GM19328 (cell line): Measurements from ENCODE around the gene TMEM221.
A peak's percentile ranks its signal among the peaks of the same experiment; 100 is the strongest.
"Not testable (repeated sequence)": the region's sequence is repeated elsewhere in the genome, so short reads cannot be mapped to it uniquely, and the experiment has no call there.

ENCODE experiments used
- ATAC-seq: cut with Tn5 transposase; IDR thresholded peaks from one replicate; pipeline ENCODE4 v1.9.1; 2021; ENCODE audit warnings: mild to moderate bottlenecking, moderate library complexity; ENCODE audit not compliant: unreplicated experiment

TMEM221 gene

DNA sequence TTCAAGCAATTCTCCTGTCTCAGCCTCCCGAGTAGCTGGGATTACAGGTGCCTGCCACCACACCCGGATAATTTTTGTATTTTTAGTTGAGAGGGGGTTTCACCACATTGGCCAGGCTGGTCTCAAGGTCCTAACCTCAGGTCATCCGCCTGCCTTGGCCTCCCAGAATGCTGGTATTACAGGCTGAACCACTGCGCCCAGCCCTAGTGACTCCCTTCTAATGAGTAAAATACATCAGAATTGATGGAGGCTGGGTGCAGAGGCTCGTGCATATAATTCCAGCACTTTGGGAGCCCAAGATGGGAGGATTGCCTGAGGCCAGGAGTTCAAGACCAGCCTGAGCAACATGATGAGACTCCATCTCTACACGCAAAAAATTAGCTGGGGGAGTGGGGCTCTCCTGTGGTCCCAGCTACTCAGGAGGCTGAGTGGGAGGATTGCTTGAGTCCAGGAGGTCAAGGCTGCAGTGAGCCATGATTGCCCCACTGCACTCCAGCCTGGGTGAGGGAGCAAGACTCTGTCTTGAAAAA, 26.6 kb upstream of the TMEM221 start:
- not testable (repeated sequence) for ATAC-seq

DNA sequence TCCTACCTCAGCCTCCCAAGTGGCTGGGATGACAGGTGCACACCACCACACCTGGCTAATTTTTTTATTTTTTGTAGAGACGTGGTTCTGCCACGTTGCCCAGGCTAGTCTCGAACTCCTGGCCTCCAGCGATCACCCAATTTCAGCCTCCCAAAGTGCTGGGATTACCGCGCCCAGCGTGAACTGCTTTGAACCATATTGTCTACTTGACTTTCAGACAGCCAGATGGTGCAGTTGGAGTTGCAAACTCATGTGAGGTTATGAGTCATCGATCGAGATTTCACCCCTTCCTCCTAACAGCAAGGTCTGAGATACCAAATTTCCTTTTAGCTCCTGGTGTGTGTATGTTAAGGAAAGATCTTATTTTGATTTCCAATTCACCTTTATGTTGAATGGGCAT, 24.6 kb upstream of the TMEM221 start:
- no peak for ATAC-seq

DNA sequence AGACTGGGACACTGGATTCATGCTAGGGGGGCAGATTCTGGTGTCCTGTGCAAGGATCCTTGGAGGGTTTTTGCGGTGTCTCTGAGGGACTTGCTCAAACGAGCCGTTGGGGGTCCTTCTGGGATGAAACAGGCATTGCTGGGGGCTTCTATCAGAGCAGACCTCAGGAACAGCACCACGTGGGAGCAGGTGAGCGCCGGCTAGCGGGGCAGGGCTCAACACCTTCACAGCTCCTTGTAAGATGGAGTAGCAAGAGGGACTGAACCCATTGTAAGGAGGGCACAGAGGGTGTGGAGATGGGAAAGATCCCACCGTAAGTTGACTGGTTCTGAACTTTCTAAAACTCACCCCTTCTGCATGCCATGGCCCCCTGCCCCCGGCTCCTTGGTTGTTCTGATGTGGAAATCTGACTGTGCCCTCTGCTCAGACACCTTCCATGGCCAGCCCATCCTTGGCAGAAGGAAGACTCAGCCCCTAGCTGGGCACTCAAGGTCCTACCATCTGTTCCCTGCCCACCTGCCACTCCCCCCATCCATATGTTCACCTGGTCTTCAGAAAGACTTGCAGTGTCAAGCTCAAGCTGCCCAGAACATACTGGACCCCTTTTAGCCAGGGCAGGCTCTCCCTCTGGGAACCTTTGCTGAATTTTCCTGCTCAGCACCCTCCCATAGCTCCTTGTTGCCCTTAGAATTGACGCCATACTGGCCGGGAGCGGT, 23.1 kb upstream of the TMEM221 start:
- ATAC-seq, result no peak

- peak; percentile 72 for ATAC-seq
Observed at GRCh38 chr19:17470068-17470841, 21.8 kb upstream of the TMEM221 start, which contains the start of gene SLC27A1. TSS of gene SLC27A1 (plus strand) at chr19:17470524. CDS start at chr19:17470541, 17 bp downstream.

GRCh38 chr19:17469481-17470067, 21.1 kb upstream of the TMEM221 start:
- peak; percentile 56 for ATAC-seq

DNA sequence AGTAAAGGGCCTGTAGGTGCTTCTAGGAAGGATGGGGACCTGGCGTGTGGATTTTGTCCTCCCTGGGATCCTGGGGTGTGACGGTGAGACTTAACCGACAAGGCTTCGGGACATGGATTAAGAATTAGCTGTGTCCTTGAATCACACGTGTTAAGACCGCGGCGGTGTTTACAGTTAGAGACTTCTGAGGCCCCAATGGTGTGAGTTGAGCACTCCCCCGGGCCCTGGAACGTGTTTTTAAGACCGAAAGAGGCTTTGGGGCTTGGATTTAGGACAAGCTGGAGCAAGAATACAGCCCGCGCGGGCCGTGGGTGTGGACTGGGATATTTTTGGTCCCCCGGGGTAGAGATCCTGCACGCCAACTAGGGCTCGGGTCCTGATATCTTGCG, 20.6 kb upstream of the TMEM221 start:
- no peak for ATAC-seq

DNA sequence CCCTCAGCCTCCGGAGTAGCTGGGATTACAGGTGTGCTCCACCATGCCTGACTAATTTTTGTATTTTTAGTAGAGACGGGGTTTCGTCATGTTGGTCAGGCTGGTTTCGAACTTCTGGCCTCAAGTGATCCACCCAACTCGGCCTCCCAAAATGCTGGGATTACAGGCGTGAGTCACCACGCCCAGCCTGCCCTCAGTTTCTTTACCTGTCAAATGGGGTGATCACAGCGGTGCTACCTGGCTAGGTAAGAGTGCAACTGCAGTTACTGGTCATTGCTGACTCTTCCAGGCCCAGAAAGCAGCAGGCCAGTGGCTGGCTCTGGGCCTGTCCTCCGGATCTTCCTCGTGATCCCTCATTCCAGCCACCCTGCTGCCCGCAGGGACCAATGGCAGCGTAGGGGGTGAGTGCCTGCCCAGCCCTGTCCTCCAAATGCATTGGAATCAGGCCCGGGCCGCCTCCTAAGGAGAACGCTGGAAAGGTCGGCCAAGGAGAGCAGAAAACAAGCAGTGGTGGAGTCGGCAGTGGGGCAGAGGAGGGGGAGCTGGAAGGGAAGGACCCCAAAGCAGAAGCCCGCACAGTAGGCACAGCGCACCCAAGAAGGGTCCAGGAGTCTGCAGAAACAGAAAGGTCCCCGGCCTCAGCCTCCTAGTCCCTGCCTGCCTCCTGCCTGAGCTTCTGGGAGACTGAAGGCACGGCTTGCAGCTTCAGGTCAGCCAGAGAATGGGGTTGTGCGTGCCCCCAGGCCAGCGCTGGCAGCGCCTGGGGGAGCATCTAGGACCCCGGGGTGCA, 20.0 kb upstream of the TMEM221 start:
- ATAC-seq, result no peak

DNA sequence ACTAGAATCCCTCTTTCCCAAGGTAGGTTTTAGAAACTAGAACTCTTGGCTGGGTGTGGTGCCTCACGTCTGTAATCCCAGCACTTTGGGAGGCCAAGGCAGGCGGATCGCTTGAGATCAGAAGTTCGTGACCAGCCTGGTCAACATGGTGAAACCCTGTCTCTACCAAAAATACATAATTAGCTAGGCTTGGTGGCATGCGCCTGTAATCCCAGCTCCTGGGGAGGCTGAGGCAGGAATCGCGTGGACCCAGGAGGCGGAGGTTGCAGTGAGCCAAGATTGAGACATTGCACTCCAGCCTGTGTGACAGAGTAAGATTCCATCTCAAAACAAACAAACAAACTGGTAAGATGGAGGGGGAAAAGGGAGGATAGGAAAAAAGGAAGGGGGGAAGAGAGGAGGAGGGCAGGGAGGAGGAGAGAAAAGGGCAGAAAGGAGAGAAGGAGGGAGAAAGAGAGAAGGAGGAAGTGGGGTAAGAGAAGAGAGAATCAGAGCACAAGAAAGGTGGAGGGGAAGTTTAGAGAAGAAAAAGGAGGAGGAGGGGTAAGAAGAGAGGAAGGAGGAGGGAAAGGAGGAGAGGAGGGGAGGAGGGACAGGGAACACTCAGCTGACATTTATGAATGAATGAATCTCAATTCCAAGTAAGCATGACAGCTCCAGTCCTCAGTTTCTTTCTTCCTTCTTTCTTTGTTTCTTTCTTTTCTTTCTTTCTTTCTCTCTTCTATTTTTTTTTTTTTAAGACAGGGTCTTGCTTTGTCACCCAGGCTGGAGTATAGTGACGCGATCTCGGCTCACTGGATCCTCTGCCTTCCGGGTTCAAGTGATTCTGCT, 19.2 kb upstream of the TMEM221 start:
- ATAC-seq, result no peak

GRCh38 chr19:17466487-17466850, 18.0 kb upstream of the TMEM221 start:
- ATAC-seq, result no peak

DNA sequence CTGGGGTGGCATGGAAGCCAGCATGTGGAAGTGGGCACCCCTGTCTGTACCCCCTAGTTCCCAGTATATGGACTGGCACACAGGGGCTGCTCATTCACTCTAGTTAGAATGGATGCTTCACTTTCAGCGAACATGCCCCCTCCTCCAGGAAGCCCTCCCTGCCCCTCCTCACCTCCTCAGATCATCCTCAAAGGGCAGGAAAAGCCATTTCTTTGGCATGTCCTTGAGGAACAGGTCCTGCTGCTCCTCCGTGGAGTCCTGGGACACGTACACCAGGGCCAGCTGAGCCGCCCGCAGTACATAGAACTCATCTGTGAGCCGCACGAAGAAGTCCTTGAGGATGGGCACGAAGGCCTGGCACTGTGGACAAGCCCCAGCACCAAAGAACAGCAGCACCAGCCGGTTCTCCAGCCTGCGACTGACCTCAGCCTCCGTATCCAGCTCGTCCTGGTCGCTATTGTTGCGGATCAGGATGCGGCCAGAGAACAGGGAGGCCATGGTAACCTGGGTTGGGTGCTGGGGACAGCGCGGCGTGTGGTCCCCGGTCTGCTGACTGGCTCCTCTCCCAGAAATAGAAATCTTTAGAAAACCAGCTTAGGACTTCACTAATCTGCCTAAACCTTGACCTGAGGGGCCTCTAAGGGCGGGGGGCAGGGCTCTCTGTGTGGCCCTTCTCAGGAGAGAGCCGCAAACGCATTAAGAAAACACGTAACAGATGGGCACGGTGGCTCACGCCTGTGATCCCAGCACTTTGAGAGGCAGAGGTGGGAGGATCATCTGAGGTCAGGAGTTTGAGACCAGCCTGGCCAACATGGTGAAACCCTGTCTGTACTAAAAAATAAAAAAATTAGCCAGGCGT, 12.1 kb upstream of the TMEM221 start, which contains the start of gene NXNL1:
Gene NXNL1 (minus strand): TSS at position 555 of the 859 bp plus-strand sequence. CDS start 57 bp downstream, at position 498.
- no peak for ATAC-seq

DNA sequence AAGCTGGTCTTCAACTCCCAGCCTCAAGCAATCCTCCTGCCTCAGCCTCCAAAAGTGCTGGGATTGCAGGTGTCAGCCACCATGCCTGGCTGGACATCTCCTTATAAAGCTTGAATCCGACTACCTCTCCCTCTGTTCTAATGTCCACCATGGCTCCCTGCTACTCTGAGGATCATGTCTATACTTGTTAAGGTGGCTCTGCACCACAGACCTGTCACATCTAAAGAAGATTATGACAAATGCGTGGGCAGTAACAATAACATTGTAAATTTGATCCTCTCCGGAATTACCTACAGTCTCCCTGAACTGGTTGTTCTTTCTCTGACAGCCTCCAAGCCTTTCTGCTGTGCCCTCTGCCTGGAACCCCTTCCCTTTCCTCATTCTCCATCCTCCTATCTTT, 10.5 kb upstream of the TMEM221 start:
- ATAC-seq, result no peak

GRCh38 chr19:17457616-17458015, 9.1 kb upstream of the TMEM221 start:
- ATAC-seq, result no peak

- no peak for ATAC-seq
Observed at GRCh38 chr19:17456127-17456526, 7.7 kb upstream of the TMEM221 start.

DNA sequence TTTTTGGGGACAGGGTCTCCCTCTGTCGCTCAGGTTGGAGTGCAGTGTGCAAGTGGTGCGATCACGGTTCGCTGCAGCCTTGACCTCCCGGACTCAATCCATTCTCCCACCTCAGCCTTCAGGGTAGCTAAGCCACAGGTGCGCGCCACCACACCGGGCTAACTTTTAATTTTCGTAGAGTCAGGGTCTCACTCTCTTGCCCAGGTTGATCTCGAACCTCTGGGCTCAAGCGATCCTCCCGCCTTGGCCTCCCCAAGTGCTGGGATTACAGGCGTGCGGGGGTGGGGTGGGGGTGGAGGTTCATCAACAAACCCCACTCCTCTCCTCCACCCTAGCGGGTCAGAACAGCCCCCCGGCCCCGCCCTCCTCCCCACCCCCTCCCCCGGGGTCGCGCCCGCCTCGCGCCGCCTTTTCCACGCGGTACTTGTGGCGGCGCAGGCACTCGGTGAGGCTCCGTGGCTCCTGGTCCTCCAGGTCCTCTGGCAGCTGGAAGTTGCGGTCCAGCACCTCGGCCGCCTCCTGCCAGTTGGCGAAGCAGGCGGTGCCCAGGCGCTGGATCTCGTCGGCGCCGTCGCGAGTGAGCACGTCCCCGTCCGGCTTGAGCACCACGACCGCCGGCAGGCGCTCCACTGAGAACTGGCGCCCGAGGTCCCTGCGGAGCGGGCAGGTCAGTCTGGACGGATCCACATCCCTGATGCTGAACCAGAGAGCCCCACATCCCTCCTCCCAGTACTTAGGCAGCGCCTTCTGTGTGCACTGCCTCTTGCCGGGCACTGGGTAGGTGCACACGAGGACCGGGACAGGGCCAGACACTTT, 7.0 kb upstream of the TMEM221 start:
- ATAC-seq, result no peak

GRCh38 chr19:17454576-17455071, 6.2 kb upstream of the TMEM221 start:
- ATAC-seq, result no peak

DNA sequence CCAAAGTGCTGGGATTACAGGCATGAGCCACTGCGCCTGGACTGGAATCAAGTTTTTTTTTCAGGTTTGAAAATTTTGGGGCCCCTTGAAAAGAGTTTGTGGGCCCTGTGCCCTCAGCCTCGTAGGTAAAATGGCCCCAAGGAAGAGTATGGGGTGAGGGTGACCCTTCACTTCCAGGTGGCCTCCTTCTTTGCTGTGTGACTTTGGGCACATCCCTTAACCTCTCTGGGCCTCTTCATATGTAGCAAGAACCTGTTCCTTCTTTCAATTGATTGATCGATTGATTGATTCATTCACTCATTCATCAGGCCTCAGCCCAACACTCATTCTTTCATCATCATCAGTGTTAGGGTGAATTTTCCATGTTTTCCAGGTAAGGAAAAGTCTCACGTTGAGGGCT, 3.4 kb upstream of the TMEM221 start:
- no peak for ATAC-seq

- ATAC-seq, result no peak
Observed at GRCh38 chr19:17450264-17451075, 2.0 kb upstream of the TMEM221 start.
